Brain pericyte (primary cell): Measurements from ENCODE around the gene MIB2.
"Not testable (repeated sequence)": the region's sequence is repeated elsewhere in the genome, so short reads cannot be mapped to it uniquely, and the experiment has no call there.

ENCODE experiments used
- DNase-seq: peaks from one replicate; pipeline ENCODE4 v3.0.0-alpha.2; 2012; ENCODE audit warnings: low read depth, low spot score

MIB2 gene

DNA sequence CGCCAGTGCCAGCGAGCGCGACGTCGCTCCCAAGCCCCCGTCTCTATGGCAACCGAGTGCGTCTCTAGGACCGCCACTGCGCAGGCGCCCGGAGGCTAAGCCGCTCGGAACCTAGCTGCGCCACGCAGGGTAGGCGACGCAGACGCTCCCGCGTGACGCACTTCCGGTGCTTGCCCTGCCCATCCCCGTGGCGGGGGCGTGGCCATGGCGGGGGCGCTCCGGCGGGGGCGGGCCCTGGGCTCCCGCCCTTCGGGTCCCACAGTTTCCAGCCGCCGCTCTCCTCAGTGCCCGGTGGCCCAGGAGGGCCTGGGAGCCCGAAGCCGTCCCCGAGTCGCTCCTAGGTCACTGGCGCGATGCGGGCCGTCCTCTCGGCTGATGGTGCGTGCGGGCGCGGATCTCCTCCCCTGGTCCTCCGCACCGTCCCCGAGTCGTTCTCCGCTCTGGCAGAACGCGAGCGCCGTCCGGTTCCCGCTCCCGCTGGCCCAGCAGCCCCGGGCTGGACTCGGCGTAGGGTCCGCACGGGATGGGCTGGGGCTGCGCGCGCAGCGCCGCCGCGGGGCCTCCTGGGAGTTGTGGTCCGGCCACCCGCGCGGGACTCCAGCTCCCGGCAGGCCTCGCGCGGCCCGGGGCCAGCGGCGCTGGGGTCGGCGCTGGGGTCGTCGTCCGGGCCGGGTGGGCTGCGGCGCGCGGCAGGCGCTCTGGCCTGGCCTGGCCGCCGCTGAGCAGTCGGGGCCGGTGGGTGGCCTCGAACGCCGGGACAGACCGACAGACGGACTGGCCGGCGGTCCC lies at the start of gene MIB2:
TSS of gene MIB2 (plus strand) at position 245 of the 789 bp plus-strand sequence. CDS start 7,953 bp downstream, outside the sequence.
- peak; percentile 76 for DNase-seq

DNA sequence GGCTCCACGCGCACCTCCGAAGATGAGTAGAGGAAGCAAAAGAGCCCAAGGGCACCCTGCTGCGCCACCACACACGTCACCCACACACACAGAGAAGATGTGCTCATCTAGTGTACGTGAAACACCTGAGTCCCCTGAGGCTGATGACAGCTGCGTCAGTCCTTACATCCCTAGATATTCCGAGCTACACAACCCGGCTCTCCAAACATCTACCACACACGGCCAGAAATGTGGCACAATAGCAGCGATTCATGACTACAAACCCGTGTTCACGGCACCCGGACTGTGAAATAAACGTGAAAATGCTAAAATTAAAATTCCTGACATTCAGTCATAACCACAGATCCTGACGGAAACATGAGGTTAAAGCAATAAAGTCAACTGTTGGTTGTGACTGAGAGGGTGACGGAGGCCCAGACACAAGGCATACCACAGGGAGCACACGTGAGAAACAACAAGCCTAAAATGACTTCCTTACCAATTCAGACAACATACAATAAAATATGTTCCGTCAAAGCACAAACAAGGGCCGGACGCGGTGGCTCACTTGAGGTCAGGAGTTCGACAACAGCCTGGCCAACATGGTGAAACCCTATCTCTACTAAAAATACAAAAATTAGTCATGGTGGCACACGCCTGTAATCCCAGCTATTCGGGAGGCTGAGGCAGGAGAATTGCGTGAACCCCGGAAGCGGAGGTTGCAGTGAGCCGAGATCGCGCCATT lies 48.0 kb upstream of the MIB2 start:
- DNase-seq: no peak

DNA sequence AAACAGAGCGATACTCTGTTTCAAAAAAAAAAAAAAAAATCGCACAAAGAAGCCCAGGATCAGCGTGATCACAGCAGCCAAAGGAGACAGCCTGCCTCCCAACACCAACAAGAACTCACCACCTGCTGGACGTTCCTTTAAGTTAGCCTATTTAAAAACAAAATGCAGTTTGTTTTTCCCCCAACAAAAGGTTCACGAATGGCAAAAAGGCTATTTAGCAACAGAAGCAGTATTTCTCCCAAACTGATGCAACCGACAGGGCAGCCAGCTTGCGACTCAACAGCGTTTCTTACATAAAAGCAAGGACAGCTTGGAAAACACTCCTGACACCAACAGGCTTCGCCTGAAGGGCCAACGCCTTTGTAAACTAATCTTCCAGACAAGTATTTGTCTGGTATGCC lies 47.4 kb upstream of the MIB2 start:
- no peak for DNase-seq

DNA sequence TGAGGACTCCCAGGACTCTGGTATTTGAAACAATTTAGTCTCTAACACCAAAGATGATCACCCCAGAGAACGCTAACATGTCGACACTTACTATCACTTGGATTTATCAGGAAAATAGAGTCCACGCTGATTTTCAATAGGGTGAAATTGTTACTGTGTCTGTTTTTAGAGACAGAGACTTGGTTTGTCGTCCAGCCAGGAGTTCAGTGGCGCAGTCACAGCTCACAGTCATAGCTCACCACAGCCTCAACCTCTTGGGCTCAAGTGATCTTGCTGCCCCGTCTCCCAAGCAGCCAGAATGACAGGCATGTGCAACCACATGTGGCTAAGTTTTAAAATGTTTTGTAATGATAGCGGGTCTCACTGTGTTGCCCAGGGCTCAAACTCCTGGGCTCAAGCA lies 46.0 kb upstream of the MIB2 start:
- no peak for DNase-seq

DNA sequence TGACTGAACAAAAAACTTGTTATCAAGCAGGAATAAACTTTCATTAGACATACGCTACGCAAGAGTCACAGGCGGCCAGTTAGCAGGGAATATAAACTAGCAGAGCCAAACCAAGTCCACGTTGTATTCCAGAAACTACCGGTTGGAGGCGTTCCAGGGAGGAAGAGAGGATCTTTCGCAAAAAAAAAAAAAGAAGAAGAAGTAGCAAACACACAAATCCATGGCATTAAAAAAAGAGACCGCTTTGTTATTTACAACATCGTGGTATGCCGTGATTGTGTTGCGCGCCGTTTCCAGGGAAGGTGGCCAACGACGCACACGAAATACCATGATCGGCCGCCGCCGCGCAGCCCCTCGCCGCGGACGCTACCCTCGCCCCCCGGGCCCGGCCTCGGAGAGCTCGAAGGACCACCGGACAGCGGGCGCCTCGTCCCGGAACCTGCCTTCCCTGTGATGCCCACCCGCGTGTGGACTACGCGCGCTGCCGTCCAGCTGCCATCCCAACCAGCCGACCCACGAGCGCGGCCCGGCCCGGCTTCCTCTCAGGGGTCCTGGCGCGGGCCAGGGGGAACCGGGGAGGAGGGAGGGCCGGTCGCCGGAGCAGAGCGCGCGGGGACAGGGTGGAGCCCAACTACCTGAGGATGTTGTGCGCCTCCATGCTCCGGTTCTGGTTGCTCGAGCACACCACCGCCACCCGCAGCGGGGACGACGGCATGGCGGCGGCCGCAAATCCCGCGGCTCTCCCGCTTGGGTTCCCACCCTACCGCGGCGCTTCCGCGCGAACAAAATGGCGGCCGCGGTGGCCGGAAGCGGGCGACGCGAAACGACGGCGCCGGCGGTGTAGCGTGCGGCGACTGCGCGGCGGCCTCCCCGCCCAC lies 41.2 kb upstream of the MIB2 start:
- no peak for DNase-seq

DNA sequence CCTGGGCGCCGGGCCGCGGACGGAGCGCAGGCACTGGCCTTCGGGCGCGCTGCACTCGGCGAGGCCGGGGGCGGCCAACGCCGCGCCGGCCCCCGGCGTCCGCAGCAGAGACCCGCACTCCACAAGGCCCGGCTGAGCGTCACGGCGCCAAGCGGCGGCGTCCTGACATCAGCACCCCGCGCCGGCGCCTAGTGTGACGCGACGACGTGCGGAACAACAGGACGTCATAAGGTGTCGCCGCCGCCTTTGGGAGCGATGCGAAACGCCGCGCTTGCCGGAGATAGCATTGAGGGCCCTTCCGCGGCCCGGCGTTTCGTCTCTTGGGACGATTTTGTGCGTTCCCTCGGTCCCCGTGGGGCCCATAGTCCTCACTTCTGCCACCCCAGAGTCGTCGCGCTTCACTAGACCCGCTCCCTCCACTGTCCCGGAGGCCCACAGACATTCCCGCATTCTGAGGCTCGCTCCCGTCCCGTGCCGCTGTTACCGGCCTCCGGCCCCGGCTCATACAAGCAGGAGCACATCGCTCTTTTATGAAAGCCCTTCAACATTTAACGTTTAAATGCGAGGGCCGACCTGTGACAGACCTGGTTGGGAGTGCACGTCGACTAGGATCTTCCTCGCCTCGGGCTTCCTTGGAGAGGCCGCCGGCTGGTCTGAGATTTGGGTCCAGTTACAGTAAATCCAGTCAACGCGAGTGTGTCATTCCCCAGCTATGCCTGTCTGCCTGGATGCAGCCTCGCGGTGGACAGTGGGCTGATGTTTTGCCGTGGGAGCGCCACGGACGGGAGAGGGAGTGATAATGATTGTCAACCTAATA lies 40.4 kb upstream of the MIB2 start, which contains the start of gene SSU72:
TSS of gene SSU72 (minus strand) at position 143 of the 817 bp plus-strand sequence. CDS start 306 bp downstream, outside the sequence.
- DNase-seq: peak; percentile 77

DNA sequence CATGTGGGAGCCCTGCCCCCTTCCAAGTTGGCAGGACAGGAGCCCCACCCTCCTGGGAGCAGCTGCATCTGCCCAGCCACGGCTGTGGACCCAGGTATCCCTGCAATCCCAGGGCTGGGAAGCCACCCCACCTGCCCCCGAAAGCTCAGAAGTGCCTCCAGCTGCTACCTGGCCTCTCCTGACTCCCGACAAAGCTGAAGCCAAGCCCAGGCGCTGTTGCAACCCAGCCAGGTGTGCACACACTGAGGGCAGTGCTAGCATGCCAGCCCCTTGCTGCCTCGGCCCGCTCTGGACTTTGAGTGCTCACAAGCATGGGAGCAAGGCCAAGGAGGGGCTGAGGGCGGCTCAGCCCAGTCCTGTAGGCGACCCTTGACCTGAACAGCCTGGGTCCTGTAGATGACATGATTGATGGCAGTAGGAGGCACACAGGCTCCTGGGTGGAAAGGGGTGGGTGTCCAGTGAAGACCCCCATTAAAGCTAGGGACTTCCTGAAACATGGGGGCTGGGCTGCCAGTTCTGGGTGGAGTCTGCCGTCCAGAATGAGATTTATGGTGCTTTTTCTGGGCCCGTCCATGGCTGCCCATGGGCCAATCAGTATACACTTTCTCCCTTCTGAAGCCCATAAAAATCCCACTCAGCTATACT lies 37.8 kb upstream of the MIB2 start:
- no peak for DNase-seq

DNA sequence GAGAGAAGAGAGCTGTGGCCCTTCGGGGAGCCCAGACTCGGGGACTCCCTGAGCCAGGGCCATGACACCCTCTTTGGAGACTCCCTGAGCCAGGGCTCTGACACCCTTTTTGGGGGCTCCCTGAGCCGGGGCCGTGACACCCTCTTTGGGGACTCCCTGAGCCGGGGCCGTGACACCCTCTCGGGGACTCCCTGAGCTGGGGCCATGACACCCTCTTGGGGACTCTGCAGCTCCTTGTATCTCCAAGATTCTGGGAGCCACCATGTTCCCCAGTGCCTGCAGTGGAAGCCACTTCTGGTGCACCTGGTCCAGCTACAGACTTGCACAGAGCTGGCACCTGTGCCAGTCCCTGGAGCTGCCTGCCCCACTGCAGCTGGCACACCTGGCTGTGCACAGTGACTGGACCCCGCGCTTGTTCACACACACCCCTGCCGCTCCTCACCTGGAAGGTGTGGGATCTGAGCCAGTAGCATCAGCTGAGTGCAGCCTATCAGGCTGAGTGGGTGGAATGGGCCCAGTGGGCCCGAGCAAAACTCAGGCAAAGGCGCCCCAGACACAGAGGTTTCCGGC lies 36.8 kb upstream of the MIB2 start:
- DNase-seq: no peak

DNA sequence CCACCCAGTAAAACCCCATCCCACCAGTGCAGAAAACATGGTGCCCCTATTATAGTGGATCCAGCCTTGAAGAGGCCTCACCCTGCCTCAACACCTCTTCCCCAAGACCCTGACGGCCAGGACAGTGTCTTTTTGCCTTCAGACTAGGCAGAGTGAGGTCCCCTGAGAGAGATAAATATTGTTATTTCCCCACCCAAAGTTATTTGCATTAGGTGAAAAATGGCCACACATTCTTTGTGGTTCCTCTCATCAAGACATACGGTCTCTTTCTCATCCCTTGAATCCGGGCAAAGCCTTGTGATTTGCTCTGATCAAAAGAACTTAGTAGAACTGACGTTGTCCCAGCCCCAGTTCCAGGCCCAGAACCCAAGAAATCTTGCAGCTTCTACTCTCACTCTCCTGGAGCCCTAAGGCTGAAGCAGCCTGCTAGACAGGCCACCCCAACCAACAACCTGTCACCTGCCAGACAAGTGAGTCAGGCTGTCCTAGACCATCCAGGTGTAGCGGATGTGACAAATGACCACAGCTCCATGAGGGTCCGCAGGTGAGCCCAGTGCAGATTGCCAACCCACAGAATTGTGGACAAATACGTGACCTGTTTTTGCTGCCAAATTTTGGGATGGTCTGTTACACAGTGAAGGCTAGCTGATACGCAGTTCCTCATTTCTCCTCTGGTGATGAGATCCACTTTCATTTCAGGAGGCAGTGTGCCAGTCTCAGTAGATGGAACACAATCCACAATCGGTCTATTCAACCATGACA lies 32.5 kb upstream of the MIB2 start:
- no peak for DNase-seq

DNA sequence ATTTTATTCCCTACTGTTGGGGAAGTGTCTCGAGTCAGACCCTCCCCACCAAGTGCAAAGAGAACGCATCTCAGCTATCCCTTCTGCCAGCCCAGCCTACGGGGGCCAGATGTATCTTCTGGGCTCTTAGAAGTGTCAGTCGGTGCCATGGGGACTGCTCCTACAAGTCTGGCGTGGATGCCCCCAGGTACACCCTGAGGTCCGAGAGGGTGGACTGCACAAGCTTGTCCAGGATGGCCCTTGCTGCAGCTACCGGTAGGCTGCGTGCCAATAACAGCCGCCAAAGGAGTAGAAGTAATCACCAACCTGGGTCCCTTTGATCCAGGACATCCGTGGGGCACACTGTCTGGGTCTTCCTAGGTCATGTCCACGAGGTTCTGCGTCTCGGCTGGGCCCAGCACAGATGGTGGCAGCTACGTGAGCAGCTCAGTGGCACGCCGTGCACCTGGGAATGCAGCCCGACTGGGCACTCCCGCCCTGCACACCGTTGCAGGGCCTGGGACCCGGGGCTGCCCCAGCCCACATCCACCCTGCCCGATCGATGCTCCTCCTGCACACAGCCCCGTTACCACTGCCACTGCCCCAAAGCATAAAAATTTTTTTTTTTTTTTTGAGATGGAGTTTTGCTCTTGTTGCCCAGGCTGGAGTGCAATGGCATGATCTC lies 31.8 kb upstream of the MIB2 start:
- no peak for DNase-seq

DNA sequence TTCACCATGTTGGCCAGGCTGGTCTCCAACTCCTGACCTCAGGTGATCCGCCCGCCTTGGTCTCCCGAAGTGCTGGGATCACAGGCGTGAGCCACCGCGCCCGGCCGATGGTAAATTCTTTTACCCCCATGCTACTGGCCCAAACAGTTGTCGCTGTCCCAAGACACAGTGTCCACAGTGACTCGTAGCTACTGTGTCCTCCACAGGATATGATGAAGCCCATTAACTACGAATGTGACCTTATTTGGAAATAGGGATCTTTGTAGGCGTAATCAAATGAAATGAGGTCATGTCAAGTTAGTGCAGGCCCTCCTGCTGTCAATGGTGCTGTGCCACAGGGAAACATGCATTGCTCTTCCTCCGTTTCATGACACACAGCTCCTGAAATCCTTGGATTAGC lies 23.8 kb upstream of the MIB2 start:
- no peak for DNase-seq

DNA sequence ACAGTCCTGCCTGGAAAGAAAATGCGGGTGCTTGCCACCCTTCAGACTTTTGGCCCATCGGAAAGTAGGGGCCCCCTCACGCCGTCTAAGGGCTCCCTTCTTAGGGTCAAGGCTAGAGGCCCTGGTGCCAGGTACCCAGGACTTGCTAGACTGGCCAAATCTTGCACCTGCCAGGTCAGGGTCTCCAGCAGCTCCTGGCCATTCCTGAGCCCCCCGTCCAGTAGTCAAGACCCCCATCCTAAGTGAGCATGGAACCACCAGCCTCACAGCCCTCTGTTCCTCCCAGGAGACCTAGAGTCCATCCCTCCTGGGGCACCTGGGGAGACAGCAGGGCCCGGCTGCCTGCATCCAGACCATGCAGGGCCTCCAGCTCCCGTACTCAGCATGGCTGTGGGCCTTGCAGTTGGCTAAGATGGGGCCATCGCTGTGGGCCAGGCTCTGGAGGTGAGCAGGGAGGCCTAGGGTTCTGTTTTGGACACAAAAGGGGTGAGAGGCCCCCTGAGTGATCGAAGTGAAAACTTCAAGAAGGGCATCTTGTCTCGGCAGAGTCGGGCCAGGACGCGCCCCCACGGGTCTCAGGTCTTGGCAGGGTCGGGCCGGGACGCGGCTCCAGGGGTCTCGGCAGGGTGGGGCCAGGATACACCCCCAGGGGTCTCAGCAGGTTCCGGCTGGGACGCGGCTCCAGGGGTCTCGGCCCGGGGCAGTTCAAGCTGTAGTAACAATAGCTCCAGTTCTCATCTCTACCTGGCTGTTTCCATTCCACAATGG lies 21.3 kb upstream of the MIB2 start:
- DNase-seq: no peak

DNA sequence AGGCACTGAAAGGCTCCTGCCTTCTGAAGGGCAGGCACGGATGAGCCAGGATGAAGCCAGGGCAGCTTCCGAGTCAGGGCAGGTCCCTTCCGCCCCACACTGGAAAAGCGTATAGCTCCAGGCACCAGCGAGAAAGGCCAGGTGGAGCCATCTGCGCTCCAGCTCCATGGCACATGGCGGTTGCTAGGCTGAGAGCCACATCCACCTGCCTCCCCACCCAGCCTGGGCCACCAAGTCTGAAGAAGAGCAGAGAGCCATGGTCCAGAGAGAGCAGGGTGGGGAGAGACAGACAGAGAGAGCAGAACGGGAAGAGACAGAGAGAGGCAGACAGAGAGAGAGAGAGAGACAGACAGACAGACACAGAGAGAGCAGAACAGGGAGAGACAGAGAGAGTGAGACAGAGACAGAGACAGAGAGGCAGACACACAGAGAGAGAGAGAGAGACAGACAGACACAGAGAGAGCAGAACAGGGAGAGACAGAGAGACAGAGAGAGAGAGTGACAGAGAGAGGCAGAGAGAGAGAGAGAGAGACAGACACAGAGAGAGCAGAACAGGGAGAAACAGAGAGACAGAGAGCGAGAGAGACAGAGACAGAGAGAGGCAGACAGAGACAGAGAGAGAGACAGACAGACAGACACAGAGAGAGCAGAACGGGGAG lies 20.6 kb upstream of the MIB2 start:
- no peak for DNase-seq

DNA sequence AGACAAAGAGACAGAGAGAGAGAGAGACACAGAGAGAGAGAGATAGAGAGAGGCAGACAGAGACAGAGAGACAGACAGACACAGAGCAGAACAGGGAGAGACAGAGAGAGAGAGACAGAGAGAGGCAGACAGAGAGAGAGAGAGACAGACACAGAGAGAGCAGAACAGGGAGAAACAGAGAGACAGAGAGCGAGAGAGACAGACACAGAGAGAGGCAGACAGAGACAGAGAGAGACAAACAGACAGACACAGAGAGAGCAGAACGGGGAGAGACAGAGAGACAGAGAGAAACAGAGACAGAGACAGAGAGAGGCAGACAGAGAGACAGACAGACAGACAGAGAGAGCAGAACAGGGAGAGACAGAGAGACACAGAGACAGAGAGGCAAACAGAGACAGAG lies 20.0 kb upstream of the MIB2 start:
- DNase-seq: not testable (repeated sequence)

DNA sequence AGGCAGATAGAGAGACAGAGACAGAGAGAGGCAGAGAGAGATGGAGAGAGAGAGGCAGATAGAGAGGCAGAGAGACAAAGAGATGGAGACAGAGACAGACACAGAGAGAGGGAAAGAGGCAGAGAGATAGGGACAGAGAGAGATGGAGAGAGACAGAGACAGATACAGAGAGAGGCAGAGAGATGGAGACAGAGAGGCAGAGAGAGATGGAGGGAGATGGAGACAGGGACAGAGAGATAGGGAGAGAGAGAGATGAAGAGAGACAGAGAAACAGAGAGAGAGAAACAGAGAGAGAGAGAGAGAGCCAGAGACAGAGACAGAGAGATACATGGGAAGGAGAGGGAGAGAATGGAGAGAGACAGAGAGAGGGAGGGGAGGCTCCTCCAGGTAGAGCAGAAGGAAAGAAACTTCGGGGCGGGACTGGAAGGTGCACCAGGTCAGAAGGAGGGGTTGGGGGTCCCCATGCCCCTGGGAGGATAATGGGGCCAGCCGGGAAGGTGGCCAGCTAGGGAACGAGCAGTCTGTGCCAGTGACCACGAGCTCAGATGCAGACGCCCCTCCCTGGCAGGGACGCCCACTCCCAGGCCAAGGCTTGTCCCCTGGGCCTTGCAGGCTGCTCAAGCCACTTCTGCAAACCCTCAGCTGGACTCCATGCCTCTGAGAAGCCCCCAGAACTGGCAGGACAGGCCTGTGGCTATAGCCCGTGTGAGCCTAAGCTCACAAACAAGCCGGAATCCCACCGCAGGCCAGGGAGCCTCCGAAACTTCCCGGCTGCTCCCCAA lies 18.6 kb upstream of the MIB2 start:
- no peak for DNase-seq

DNA sequence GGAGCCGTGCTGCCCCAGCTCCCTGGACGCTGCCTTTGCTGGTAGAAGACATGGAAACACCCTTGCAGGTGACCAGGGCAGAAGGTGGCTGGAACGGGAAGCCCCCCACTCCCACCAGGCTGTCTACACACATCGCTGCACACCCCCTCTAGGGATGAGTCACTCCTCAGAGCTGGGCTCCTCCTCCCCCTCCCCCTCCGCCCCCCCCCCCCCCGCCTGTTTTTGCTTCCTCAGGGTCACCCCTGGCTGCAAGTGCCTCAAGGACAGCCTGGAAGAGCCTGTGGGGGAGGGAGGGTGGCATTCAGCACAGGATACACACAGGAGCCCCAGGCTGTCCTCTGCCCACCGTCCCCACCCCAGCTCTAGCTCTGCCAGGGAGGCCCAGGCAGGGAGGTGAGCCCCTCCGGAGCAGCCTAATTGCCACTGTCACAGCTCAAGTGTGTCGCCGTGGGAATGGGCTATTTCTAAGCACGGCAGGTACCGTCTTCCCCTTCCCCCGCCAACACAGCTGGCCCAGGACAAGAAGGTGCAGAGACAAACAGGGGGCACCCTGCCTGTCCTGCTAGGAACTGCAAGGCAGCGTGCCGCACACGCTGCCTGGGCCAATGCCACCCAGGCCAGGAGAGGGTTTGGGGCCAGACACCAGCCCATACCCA lies 17.9 kb upstream of the MIB2 start:
- no peak for DNase-seq
